IPS DF 4.7 (cell line): ENCODE measurements around the gene SLC22A31.
"Not testable (repeated sequence)": the region's sequence is repeated elsewhere in the genome, so short reads cannot be mapped to it uniquely, and the experiment has no call there.

Experiments used
- DNase-seq: peaks from one replicate; pipeline ENCODE4 v3.0.0-alpha.2; 2013; ENCODE audit warnings: low spot score; ENCODE audit errors: extremely low read depth

Gene SLC22A31

DNA sequence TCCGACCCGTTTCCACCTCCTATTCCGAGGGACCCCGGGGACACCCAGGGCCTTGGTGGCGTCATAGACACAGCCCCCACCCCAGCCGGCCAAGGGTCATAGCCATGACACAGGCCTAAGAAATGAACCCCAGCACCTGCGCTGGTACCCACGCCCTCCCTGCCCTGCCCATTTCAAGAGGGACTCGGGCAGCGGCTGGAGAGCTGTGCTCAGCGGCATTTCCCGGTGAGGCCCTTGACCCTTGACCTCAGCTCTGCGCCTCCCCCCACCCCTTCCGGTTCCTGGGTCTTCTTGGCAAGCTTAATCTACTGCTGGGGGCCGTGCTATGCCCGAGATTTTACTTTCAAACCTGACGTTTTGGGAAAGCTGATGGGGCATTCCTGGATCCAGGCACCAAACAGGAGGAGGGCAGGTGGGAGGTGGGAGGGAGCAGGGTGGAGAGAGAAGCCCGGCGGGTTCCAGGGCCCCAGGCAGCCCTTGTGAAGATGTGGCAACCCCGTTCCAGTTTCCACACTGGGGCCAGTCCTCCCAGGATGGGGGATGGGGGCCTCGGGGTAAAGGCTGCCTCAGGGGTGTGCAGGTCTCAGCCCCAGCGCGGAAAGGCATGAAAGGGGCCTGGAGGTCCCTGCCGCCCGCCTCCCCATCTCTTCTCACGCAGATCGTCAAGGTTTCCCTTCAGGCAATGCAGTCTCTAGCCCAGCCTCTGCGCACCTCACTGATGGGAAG is at the start of gene SLC22A31:
SLC22A31 (minus strand) TSS at position 414 of the 726 bp plus-strand sequence; CDS start at position 378, 36 bp downstream.
- DNase-seq, result no peak

DNA sequence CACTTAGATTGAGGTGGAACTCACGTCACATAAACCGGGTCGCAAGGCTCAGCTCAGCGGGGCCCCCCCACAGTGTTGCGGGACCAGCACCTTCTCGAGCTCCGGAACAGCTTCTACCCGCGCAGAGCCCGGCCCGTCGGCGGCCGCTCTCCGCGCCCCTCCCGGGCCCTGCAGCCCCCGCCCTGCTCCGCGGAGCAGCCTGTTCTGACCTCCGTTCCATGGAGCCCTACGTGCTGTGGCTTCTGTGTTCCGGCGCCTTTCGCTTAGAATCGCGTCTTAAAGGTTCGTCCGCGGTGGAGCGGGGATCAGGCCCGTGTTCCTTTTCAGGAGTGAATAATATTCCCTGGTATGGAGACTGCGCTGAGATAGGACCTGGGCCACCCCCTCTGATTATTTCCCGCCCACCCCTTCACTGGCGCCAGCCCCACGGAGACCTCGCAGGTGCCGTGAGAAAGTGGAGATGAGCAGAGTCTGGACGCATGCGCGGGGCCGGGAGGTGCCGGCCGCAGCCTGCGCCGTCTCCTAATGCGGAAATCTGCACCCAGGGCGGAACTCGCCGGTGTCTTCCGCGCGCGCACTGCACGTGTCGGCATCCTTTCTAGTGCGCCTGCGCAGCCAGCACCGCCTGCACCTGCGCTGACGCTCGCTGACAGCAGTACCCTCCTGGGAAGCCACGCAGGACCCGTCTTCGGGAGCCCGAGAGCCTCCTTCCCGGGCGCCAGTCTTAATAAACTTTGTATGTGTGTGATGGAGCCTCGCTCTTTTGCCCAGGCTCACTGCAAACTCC is 48.1 kb upstream of the SLC22A31 start:
- DNase-seq, result no peak

DNA sequence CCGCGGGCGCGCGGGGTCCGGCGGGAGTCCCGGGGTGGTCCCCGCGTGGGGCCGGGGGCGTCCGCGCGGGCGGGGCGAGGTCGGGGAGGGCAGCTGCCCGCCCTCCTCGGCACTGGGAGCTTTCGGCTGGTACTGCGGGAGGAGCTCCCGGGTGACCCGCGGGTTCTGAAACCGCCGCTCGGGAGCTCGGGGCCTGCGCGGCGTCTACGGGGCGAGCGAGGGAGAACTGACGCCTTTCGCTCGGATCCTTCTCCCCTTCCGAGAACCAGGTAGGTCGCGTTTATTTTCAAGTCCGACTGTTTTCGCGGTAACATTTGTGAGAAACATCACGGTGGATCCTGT is 47.4 kb upstream of the SLC22A31 start:
- not testable (repeated sequence) for DNase-seq

DNA sequence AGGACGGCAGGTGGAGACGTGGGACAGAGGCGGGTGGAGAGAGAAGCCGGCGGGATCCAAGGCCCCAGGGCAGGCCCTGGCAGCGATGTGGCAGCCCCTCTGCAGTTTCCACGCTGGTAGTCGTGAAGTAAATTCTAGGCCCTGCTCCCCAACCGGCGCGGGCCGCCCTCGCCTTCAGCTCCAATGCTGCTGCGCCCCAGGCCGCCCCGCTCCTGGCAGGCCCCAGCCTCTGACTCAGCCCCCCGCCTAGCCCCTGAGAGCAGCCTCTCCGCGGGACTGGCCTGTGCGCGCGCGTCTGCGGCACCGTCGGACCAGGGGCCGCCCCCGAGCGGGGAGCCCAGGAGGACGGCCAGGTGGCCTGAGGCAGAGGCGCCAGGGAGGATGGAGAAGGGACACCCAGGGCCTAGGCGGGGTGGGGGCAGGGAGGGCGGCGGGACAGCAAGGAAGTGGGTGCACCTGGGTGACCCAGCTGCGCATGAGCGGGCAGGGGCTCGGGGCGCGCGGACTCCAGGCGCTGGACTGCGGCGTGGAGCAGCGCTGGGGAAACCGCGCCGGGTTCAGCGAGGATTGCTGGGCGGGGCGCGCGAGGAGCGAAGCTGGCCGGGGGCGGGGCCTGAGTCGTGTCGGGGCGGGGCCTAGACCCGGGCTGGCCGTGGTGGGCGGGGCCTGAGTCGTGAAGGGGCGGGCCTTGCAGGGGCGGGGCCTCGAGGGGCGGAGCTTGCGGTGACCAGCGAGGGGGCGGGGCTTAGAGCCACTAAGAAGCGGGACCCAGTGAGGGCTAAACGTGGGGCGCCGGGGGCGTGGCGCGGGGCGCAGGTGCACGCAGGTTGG is 46.8 kb upstream of the SLC22A31 start:
- DNase-seq, result no peak

DNA sequence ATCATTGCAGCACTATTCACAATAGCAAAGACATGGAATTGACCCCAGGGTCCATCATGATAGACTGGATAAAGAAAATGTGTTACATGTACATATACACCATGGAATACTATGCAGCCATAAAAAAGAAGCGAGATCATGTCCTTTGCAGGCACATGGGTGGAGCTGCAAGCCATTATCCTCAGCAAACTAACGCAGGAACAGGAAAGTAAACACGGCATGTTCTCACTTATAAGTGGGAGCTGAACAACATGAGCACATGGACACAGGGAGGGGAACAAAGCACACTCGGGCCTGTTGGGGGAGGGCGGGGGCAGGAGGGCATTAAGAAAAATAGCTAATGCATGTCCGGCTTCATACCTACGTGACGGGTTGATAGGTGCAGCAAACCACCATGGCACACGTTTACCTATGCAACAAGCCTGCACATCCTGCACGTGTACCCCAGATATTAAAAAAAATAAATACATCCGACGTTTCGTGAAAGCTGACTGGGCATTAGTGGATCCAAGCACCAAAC is 46.1 kb upstream of the SLC22A31 start:
- DNase-seq, result no peak

DNA sequence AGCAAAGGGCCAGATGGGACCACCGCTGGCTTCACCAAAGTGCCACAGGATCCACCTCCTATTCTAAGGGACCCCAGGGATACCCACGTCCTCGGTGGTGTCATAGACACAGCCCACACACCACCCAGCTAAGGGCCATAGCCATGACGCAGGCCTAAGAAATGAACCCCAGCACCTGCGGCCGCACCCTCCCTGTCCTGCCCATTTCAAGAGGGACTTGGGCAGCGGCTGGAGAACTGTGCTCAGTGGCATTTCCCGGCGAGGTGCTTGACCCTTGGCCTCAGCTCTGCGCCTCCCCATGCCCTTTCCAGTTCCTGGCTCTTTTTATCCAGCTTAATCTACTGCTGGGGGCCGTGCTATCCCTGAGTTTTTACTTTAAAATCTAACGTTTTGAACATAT is 44.4 kb upstream of the SLC22A31 start:
- no peak for DNase-seq

DNA sequence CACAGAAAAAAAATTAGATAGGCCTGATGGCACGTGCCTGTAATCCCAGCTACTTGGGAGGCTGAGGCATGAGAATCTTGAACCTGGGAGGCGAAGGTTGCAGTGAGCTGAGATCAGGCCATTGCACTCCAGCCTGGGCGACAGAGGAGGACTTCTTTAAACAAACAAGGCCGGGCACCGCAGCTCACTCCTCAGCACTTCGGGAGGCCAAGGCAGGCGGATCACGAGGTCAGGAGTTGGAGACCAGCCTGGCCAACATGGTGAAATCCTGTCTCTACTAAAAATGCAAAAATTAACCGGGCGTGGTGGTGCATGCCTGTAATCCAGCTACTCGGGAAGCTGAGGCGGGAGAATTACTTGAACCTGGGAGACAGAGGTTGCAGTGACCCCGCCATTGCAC is 43.9 kb upstream of the SLC22A31 start:
- not testable (repeated sequence) for DNase-seq

DNA sequence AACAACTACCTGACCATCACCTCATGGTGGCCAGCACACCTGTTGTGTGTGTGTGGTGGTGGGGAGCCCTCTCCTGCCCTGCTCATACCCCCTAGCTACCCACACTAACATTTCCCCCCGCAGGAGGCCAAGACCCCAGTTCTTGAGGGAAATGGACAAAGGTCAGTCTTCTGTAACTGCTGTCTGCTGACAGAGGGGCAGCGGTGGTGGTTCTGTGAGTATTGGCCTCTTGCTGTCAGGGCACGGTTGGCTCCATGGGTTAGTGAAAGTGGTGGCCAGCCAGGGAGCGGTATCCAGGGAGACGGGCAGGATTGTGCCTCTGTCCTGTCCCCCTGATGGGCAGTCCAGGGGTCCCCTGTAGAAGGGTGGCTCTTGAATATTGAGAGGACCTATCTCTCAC is 43.3 kb upstream of the SLC22A31 start:
- no peak for DNase-seq

DNA sequence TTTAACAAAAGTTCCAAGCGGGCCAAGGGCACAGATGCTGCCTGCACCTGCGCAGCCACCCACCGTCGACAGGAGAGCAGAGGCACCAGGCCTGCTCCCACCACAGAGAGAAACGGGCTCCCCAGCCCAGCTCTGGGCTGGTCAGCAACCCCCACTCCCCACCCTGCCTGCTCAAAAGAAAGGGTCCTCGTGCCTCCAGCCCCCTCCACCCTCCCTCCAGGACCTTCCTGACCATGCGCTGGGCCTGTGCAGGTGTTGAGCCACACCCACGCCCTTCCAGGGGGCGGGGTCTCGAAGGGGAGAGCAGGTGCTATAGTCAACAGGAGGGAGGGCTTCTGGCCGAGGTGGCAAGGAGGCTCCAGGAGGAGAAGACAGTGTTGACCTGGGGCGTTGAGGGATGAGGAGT is 42.5 kb upstream of the SLC22A31 start:
- no peak for DNase-seq

DNA sequence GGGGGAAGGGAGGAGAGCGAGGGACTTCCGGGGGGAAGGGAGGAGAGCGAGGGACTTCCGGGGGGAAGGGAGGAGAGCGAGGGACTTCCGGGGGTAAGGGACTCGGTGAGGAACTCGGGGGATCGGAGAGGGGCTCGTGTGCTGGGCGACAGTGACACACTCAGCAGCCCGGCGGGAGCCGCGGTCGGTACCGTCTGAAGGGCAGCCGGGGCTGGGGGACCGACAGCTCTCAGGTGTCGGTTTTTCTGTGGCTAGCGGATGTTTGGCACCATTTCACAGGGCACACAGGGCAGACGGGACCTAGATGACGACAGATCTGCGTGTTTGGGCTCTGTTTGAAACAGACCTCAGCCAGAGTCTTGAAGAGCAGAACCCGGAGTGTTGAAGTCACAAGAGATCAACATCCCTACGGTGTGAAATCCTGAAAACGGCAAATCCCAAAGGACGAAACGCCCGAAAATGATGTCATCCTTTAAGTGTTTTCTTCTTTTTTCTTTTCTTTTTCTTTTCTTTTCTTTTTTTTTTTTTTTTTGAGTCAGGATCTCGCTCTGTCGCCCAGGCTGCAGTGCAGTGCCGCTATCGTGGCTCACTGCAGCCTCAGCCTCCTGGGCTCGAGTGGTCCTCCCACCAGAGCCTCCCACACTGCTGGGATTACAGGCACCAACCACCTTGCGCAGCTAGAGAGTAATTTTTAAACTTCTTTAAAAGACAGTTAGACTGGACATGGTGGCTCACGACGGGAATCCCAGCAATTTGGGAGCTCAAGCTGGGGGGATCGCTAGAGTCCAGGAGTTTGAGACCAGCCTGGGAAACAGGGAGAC is 41.1 kb upstream of the SLC22A31 start:
- DNase-seq, result no peak

DNA sequence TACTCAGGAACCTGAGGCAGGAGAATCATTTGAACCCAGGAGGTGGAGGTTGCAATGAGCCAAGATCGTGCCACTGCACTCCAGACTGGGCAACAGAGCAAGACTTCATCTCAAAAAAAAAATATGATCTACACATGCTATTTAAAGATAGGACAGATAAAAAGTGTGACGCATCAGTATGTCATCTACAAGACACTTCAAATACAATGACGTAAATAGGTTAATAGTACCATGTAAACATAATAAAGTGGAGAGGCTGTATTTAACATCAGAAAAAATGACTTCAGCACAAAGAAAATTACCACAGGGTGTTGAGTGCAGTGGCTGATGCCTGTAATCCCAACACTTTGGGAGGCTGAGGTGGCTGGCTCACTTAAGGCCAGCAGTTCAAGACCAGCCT is 37.4 kb upstream of the SLC22A31 start:
- DNase-seq, result no peak

DNA sequence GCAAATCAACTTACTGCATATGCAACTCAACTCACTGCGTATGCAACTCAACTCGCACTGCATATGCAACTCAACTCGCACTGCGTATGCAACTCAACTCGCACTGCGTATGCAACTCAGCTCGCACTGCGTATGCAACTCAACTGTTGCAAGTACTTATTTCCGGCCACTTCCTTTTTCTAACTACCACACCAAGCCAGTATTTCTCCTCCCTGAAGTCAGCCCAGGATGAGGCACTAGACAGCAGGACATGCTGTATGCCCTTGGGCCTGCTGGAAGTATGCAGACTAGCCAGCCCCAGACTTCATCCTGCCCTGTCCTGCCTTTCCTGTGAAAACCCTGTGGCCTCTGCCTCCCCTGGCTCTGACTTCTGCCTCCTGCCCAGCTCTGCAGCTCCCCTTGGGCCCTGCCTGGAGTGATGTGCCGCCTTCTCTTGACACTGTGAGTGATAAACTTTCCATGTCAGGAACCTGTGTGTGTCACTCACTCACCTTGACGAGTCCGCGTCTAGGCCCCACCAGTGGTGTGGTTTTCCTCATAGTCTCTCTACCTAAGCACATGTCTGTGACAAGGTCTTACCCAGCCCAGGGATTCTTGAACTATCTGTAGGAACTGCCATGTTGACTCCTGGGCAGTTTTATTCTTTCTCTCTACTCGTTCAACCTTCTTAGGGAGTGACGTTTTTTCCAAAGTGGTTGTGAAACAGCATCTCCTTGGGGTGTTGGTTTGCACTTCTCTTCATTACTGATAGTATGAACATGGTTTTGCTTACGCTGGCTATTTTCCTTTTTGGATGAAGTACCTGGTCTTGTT is 33.5 kb upstream of the SLC22A31 start:
- no peak for DNase-seq

DNA sequence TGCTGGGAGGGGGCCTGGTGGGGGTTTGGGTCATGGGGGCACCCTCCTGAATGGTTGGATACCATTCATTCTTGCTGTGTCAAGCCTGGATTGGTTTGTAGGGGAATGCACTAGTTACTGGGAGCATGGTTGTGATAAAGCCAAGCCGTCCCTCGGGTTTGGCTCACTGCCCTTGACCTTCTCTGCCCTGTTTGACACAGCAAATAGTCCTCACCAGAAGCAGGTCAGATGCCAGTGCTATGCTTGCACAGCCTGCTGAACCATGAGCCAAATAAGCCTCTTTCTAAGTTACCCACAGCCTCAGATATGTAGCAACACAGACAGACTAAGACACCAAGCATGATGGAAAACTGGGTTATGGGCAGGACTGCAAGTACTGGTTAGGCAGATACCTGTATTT is 31.8 kb upstream of the SLC22A31 start:
- DNase-seq, result no peak

DNA sequence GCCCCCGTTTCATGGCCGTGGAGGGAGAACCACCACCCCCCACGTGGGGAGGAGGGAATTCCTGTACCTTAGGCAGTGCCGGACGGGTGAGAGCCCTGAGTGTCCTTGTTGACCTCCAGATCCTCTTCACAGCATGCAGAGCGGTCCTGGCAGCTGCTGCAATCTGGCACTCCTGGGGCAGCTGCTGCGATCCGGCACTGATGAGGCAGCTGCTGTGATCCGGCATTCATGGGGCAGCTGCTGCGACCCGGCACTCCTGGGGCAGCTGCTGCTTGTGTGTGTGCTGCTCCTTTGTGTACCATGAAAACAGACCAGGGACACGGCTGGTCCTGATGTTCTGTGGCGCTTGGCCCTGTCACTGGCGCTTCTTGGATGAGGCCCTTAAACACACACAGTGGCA is 29.9 kb upstream of the SLC22A31 start:
- no peak for DNase-seq

DNA sequence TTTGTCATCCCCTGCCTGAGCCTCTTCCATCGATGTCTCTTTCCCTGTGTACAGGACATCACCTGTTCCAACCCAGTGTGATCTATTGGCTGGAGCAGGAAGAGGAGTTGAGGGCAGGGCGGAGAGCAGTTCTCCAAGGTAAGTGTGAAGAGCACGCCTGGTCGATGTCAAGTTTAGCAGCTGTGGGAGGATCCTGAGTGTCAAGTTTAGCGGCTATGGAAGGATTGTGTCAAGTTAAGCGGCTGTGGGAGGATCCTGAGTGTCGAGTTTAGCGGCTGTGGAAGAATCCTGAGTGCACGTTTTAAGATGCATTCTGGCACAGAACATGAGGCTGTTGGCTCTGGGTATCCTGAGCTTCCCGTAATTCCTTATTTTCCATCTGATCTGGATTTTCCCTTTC is 24.3 kb upstream of the SLC22A31 start:
- no peak for DNase-seq

DNA sequence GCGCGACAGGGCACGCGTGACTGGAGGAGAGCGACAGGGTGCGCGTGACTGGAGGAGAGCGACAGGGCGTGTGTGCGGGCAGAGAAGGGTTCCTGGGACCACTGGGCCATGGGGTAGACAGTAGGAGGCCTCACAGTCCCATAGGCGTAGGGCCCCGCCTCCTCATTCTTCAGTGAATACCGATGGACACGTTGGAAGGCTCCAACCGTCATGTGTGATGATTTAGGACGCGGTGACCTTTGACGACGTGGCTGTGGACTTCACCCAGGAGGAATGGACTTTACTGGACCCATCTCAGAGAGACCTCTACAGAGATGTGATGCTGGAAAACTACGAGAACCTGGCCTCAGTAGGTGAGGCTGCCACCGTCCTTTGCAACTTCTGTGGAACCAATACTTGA is 22.6 kb upstream of the SLC22A31 start:
- no peak for DNase-seq

DNA sequence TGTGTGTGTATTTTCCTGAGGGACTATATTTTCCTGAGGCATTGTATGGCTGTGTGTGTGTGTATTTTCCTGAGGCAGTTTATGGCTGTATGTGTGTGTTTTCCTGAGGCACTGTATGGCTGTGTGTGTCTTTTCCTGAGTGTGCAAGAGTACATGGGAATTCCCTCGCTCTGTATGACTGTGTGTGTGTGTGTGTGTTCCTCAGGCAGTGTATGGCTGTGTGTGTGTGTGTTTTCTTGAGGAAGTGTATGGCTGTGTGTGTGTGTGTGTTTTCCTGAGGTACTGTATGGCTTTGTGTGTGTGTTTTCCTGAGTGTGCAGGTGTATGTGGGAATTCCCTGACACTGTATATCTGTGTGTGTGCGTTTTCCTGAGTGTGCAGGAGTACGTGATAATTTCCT is 21.3 kb upstream of the SLC22A31 start:
- no peak for DNase-seq

DNA sequence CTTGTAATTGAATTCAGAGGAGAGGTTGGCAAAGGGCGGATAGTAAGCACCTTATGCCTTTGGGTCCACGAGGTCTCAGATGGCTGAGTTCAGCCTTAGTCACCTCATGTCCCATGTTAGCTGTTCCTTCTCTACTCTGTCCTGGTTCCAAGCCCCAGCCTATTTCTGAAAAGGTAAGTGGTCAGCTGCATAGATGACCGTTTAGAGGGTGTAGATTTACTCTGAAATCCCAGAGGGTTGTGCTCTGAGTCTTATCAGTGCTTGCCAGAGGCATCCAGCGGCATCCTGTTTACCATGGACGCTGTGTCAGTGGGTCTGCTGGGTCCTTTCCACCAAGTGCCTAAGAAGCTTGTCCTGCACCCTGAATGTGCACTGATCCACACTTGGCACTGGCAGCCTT is 19.0 kb upstream of the SLC22A31 start:
- DNase-seq, result no peak

DNA sequence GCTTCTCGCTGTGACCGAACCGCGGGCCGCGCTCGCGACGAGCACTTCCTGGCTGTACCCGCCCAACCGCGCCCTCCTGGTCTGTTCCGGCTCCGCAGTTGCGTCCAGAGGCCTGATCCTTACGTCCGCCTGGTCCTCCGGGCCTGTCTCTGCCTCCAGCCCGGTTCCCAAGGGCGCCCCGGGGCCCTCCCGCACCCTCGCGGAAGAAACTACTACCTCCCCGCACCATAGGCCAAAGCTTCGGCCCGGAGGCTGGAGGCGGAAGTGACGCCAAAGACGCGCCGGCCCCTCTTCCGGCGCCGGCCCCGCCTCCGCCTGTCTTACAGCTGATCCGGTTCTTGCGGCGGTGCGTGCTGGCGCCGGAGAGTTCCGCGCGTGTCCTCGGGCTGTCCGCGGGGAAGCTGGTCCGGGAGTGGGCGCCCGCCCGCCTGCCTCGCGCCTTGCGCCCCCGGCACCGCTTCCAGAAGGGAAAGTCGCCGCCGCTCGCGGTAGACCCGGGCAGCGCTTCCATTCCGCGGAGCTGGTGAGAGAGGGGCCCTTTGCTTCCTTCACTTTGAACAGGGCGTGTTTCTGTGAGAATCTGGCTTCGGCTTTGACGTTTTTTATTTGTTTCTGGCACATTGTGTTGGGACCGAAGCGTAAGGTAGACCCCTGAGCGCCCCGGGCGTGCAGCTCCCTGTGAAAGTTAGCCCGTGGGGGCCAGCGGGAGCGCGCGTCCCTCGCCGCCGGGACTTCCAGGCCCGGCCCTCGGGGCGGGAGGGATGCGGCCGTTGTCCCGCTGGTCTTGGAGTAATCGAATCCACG is 17.3 kb upstream of the SLC22A31 start, which contains the start of gene ZNF778:
ZNF778 (plus strand) TSS at position 316 of the 804 bp plus-strand sequence. CDS start 3,425 bp downstream, outside the sequence.
- no peak for DNase-seq

DNA sequence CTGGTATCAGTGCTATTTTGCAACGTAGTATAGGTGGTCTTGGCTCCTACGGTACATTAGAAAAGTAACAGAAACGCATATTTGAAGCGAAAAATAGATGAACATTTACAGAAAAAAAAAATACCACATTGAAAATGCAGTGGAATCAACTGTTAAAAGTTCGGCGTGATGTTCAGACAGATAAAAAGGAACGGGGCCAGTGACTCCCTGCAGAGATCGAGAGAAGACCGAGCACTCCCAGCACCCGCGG is 16.7 kb upstream of the SLC22A31 start:
- DNase-seq, result no peak
